Fibroblast of peridontal ligament (primary cell): ENCODE results near the gene PPP1R37.

ENCODE experiments used
- DNase-seq: peaks from one replicate; pipeline ENCODE4 v3.0.0-alpha.2; 2010; ENCODE audit errors: extremely low read depth

The PPP1R37 gene

GRCh38 chr19:45170146-45171106 lies 77.4 kb downstream of the PPP1R37 start:
- DNase-seq, result no peak

GRCh38 chr19:45171211-45171623 lies 78.2 kb downstream of the PPP1R37 start:
- DNase-seq, result no peak

- no peak for DNase-seq
These were observed 79.2 kb downstream of the PPP1R37 start for GRCh38 chr19:45172173-45172572.

- no peak for DNase-seq
These were observed 79.7 kb downstream of the PPP1R37 start for GRCh38 chr19:45172611-45173208.

GRCh38 chr19:45173816-45174215 lies 80.8 kb downstream of the PPP1R37 start:
- no peak for DNase-seq

GRCh38 chr19:45175515-45176345 lies 82.8 kb downstream of the PPP1R37 start:
- DNase-seq, result no peak

- DNase-seq, result peak; percentile 49
These were observed 84.9 kb downstream of the PPP1R37 start, which contains the start of gene TRAPPC6A for GRCh38 chr19:45177817-45178261. TSS of gene TRAPPC6A (minus strand) at chr19:45178237. CDS start at chr19:45178218, 19 bp downstream.

GRCh38 chr19:45178262-45179071 lies 85.5 kb downstream of the PPP1R37 start, which contains the start of gene BLOC1S3:
TSS of gene BLOC1S3 (plus strand) at chr19:45178784. CDS start at chr19:45179297, 513 bp downstream.
- DNase-seq, result peak; percentile 100

GRCh38 chr19:45179072-45179891 lies 86.3 kb downstream of the PPP1R37 start:
- no peak for DNase-seq

- DNase-seq, result no peak
These were observed 87.0 kb downstream of the PPP1R37 start for GRCh38 chr19:45179892-45180370.

- no peak for DNase-seq
These were observed 88.0 kb downstream of the PPP1R37 start for GRCh38 chr19:45180936-45181335.

GRCh38 chr19:45182758-45183157 lies 89.8 kb downstream of the PPP1R37 start:
- DNase-seq, result no peak

- no peak for DNase-seq
These were observed 91.1 kb downstream of the PPP1R37 start for GRCh38 chr19:45184115-45184514.

- peak; percentile 36 for DNase-seq
These were observed 93.7 kb downstream of the PPP1R37 start for GRCh38 chr19:45186509-45187334.

GRCh38 chr19:45187421-45188100 lies 94.6 kb downstream of the PPP1R37 start:
- DNase-seq, result no peak

GRCh38 chr19:45189971-45190370 lies 97.0 kb downstream of the PPP1R37 start:
- DNase-seq, result no peak

GRCh38 chr19:45191375-45191774 lies 98.4 kb downstream of the PPP1R37 start:
- no peak for DNase-seq

GRCh38 chr19:45195764-45196163 lies 102.8 kb downstream of the PPP1R37 start:
- peak; percentile 78 for DNase-seq
